HG03139 (cell line): ENCODE data around the gene SLC44A1.
A peak's percentile ranks its signal among the peaks of the same experiment; 100 is the strongest.

Source experiments
- ATAC-seq: cut with Tn5 transposase; IDR thresholded peaks from one replicate; pipeline ENCODE4 v1.9.1; 2021; ENCODE audit not compliant: unreplicated experiment

SLC44A1 gene

DNA sequence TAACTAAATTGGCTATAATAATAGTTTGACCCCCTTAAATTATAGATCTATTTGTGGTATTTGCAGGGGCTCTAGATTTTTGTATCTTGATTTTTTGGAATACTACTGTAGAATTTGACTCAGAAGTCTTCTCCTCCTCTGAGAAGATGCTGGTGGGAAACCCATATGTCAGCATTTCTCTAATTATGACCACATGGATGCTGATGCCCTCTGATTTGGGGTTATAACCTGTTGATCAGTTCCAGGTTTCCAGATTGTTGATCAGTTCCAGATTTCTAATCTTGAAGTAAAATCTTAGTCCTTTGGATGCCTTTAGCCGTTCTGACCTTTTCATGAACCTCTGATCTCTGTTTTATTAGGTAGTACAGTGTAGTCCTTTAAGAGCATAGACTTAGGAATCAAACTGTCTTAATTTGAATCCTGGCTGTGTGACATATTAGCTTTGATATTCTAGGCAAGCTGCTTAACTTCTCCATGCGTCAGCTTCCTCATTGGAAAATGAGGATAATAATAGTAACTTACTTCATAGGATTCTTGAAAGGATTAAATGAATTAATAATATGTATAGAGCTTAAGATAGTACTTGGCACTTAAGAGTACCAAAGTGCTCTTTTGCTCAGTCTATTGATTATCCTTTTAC is 211.5 kb downstream of the SLC44A1 start:
- no peak for ATAC-seq

DNA sequence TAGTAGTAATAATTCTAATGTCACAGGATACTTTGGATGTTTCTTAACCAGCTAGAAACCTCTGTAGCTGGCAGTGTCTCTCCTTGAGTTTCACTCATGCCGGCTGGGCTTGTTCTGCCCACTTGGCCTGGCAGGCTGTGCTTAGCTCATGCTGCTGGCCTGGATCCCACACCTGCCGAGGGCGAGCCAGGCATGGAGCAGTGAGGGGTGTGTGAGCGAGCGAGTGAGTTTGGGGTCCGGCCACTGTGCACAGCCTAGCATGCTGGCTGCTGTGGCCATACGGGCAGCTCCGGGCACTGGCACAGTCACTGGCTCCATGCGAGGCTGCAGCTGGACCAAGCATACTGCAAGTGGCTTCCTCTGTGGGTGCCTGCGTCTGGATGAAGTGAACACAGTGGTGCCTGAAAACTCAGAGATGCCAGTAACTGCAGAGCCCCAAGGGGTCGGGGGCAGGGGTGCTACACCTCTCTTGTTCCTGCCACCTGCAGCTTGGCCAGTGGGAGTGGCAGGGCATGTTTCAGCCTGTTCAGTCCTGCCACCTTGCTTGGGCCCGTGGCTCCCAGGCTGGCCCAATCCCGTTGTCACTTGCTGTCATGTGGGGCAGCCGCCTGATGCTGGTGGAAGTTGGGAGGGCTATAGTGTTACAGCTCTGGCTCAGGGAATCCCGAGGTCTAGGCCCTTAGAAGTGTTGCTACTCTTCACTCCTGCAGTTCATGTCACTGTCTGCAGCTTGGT is 213.3 kb downstream of the SLC44A1 start:
- ATAC-seq, result no peak

DNA sequence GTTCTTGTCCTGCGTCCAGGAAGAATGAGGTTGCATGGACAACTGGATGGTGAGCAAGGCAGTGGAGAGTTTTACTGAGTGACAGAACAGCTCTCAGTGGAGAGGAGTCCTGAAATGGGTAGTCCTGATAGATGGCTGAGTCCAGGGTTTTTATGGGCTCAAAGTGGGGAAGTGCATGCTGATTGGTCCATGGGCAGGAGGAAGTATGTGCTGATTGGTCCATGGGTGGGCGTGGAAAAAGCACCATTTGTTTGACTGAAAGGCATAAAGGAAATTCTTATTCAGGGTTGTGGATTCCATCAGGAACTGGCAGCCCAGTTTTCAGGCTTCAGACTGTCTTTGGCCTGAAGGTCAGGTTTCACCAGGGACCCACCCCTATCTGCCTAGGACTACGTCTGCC is 214.0 kb downstream of the SLC44A1 start:
- no peak for ATAC-seq

DNA sequence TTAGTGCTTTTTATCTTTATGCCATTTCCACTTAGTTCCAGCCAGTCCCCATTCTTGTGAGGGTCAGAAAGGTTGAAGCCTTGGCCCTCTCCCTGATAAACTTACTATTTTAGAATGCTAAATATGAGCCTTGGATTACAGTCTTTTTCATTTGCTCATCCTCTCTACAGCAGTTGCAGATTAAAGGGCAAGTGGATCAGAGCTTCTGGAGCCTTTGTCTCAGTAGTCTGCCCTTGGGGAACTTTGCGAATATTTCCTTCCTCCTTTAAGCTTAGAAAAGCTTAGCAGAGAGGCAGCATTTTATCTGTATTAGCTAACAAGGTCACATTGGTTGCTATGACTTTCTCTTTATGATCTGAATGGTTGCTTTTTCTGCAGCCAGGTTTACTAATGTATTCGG is 214.9 kb downstream of the SLC44A1 start:
- no peak for ATAC-seq

DNA sequence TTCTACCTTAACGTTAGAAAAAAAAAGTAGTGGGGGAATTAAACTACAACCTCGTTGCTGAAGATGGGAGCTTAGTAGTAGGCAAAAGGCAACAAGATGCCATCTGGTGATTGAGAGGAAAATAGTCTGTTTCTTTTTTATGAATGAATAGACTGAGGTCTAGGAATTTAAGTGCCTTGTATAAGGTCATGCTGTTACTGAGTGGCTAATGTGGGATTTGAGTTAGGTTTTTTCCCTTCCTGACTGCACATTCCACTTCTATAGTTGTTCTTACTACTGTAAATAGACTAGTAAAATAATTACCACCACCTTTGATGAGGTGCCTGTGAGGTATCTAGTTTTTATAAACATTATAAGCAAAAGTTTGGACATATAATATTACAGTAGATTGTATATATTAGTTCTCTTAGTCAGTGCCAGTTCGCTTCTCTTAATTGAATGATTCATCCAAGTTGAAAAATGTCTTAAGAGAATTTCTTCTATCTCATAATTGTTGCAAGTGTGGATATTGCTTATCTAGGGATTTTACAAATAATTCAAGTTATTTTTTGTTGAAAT is 222.5 kb downstream of the SLC44A1 start:
- ATAC-seq, result no peak

DNA sequence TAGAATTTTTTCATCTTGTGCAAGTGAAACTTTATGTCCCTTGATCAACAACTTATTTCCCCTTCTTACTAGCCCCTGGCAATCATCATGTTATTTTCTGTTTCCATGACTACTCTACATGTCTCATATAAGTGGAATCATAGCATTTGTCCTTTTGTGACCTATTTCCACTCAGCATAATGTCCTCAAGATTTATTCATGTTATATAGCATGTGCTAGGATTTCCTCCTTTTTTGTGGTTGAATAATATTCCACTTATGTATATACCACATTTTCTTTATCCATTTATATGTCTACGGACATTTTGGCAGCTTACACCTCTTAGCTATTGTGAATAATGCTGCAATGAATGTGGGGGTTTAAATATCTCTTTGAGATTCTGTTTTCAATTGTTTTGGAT is 224.4 kb downstream of the SLC44A1 start:
- no peak for ATAC-seq

DNA sequence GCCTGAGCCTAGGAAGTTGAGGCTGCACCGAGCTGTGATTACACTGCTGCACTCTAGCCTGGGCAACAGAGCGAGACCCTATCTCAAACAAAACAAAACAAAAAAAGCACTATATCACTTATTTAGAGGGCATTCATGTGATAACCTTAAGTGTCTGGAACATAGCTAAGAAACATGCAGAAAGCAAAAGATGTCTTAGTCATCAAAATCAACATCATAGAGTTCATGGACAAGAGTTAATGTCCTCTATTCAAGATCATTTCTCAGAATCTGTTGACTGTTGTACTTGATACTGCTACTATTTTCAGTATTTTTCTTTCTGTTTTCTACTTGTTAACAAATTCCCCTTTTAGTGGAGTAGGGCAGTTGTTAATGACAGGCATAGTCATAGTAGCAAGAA is 228.8 kb downstream of the SLC44A1 start:
- ATAC-seq, result no peak

DNA sequence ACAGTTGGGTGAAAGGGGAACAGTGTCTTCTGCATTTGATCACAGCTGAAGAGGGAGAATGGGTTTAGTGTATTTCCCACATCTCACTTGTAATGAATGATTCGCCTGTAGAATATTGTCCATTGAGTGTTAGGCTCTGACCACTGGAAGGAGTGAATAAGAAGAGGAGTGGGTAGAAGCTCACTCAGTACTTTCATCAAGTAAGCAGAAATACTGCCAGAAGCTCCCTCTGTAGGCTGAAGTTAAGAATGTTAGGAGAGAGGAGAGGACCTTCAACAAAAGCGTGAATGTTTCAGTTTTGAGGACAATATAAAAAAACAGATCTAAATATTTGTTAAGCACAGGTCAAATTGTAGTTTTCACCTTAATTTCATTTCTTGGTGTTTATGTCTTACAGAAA is 230.9 kb downstream of the SLC44A1 start:
- no peak for ATAC-seq

DNA sequence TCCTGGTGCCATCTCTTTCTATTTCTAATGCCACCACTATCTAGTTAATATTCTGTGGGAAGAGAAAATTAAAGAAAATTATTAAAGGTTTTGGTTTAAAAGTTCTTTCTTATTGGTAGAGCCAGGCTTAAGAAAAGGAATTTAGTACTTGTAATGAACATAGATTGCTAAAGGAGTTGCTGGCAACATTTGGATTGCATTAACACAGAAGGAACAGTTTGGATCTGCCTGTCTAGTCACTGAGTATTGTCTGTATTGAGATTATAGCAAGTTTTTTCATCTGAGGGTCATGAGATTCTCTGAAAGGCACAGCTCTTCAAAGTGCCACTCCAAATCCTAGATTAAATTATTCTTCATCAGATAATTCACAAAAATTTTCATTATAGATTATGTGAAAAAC is 235.4 kb downstream of the SLC44A1 start:
- ATAC-seq, result no peak

DNA sequence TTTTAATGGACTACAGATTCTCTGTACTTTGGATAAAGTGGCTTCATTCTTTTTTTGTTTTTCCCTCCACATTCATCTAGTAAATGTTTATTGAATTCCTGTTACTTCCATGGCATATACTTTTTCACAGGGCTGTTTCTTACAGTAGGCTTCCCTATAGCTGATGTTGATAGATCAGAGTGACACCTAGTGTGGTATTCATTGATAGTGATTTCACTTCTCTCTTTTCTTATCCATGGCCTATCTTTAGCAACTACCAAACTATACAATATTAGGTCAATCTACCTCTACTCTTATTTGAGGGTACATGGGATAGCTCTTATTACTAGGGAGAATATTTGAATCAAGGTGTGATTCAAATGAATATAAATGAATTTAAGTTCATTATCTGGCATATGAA is 239.2 kb downstream of the SLC44A1 start:
- ATAC-seq, result peak; percentile 67

DNA sequence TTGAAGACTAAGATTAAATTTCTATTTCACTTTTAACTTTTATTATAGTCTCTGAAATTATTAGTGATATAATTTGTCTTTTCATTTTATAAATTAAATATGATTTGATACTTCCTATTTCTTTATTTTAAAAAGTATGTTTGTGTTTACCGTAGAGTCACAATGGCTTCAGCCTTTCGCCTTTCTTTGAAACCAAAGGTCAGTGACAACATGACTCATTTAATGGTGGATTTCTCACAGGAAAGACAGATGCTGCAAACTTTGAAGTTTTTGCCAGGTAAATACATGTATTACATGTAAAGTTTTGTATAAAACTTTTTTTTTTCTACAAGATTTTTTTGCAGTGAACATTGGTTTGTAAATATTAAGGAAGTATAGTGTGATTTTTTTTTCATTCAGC is 239.8 kb downstream of the SLC44A1 start:
- no peak for ATAC-seq

DNA sequence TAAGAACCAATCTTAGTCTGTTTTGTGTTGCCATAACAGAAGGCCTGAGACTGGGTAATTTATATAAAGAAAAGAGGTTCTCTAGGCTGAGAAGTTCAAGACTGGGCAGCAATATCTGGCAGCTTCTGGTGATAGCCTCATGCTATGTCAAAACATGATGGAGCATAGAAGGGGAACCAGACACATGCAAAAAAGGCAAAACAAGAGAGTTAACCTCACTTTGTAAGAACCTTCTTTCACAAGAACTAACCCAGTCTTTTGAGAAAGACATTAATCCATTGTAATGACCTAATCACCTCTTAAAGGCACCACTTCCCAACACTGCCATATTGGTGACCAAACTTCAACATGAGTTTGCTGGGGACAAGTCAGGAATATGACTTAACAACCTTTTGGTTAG is 240.7 kb downstream of the SLC44A1 start:
- ATAC-seq, result no peak
